NT2/D1 (cell line): ENCODE data around the gene RELT.

Experiments used
- SUZ12 ChIP-seq: IDR thresholded peaks from 2 replicates; pipeline ENCODE4 v1.6.1; 2011; ENCODE audit not compliant: insufficient read length, insufficient read depth; ENCODE audit errors: extremely low read depth
- YY1 ChIP-seq: IDR thresholded peaks from 2 replicates; pipeline ENCODE4 v1.6.1; 2011; ENCODE audit not compliant: insufficient read length, insufficient read depth

DNA sequence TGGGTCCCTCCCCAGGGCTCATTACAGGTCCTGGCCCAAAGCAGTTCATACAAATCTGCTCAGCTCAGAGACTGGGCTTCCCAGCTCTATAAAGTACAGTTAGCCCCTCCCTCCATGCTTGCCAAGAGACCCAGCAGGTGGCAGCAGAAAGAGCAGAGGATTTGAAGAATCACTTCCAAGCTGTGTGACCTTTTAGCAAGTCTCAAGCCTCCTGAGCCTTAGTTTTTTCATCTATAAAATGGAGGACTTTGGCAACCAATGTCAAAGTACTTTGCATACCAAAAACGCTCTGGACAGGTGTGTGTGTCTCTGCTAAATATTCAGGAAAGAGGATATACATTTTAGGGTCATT lies 26.6 kb downstream of the RELT start:
- TF ChIP-seq YY1 (no peak), SUZ12 (no peak)
